NK-92 treated with Interleukin-12 subunit alpha and Interleukin-12 subunit beta, amount 100 ng/mL, for 24 hours (cell line): Measurements from ENCODE around the gene HDGFL2.

ENCODE experiments used
- DNase-seq: peaks from one replicate; lab custom pipeline; 2025; lab: John Stamatoyannopoulos, UW

HDGFL2 gene

GRCh38 chr19:4445963-4446703 is 26.0 kb upstream of the HDGFL2 start:
- DNase-seq, result no peak

DNA sequence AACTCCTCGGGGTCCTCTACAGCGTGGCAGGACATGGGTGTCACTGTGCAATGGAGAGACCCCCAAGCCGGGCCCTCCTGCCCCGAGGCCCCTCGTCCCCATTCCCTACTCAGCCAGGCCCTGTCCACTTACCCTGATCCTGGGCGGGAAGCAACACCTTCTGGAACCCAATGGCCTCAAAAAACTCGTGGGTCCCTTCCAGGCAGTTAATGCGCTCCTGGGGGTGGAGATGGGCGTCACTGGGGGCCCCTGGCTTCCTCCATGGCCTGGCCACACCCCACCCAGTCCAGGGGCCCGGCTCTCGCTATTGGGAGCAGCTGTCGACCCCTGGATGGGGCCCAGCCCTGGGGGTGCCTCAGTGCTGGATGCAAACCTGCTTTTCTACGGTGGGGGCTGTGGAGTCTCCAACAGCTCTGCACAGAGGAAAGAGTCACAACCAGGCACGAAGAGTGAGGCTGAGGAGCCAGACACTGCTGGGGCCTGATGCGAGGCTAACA is 25.3 kb upstream of the HDGFL2 start:
- DNase-seq, result no peak

- no peak for DNase-seq
Measured at GRCh38 chr19:4447327-4448146, 24.6 kb upstream of the HDGFL2 start.

DNA sequence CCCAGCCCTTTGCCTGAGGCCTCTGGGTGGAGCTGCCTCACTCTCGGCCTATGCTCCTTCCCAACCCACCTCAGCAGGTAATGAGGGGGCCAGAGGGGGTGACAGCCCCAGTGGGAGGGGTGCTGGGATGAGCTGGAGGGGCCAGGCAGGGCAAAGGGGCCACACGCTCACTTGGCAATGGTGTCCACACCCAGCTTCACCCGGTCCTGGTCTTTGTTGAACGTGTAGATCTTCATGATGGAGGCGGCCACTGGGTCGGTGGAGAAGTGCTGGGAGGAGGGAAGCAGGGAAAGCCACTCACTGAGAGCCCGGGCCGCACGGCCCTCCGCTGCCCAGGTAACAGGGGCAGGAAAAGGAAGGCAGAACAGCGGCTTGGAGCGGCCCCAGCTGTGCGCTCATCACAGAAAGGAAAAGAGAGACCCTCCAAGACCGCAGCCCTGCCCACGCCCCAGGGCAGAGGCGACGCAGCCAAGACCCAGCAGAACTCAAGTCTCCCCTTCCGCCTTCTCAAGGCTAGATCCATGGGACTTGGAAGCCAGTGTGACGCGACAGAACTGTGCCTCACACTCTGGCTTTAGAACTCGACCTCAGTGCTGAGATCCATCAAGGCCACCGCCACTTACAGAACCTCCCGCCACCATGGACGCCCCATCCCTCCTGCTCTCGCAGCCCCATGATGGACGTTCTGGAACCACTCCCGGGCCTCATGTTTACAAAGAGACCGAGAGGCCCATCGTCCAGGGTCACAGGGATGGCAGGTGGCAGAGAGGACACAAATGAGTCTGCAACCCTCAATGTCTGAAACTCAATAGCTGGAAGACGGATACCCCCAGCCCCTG is 23.7 kb upstream of the HDGFL2 start:
- DNase-seq, result no peak

GRCh38 chr19:4449022-4449638 is 23.0 kb upstream of the HDGFL2 start:
- no peak for DNase-seq

GRCh38 chr19:4449639-4450028 is 22.5 kb upstream of the HDGFL2 start:
- DNase-seq, result no peak

DNA sequence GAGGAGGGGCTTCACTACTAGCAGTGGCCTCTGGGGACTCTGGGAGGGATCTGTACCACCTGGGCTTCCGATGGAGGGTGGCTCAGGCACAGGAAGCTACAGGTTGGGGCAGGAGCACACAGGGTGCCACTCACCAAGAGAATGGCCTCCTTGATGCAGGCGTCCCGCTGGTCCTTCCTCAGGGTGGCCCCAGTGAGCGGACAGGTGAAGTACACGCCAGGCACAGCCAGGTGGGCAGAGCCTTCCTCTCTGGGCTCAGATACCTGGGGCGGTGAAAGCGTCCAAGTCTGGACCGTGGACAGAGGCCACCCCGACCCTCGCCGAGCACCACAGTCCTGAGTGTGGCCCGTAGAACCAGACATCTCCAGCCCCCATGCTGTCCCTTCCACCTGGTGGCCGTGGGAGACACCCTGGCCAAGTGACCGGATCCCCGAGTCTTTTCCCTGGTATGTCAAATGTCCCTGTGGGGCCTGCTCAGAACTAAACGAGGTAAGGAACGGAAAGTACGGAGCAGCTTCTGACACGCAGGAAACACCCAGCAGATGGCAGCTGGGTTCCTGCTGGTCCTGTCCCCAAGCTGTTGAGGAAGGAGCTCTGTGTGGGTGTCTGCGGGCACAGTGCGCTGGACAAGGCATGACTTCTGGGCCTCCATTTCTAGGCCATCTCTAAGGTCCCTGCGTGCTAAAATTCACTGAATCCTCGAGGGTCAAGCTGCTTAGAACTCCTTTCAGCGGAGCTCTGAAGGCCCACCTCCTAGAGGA is 19.7 kb upstream of the HDGFL2 start:
- DNase-seq, result no peak

DNA sequence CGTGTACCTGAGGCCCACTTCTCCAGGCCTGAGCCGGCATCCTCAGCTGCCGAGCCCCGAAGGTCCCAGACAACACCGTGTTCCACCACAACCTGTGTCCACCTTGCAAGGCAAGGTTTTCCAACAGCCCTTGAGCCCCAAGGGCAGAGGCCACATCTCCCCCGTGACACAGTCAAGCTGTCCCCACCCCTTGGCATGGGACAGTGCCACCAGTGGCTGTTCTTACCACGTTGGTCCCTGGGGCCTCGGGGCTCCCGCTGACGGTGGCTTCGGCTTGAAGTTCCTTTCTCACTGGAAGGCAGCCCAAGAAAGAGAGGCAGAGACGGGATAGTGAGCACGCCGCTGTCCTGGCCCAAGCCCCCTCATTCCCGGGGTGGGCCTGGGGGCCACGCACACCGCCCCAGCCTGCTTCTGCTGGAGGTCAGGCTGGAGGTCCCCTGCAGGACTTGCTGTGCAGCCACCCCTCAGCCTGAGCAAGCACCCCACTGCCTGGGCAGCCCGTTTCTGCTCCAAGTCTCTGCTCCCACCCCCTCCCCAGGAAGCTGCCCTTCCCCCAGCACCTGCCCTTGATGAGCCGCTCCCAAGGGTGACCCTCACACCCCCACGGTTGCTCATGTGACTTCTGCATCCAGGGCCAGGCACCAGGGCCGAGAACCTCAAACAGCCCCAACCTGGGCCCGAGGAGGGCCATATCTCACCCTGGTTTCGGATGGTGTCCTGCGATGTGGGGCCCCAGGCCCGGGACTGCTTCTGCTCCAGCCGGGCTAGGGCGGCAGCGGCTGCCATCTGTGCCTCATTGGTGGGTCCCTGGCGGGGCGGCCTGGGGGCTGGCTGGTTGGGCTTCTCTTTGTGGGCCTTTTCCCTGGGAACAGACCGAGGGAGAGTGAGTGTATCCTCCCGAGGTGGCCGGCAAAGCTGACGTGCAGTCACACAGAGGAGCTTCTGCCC is 18.6 kb upstream of the HDGFL2 start:
- DNase-seq, result no peak

GRCh38 chr19:4454747-4455718 is 17.1 kb upstream of the HDGFL2 start:
- DNase-seq, result no peak

DNA sequence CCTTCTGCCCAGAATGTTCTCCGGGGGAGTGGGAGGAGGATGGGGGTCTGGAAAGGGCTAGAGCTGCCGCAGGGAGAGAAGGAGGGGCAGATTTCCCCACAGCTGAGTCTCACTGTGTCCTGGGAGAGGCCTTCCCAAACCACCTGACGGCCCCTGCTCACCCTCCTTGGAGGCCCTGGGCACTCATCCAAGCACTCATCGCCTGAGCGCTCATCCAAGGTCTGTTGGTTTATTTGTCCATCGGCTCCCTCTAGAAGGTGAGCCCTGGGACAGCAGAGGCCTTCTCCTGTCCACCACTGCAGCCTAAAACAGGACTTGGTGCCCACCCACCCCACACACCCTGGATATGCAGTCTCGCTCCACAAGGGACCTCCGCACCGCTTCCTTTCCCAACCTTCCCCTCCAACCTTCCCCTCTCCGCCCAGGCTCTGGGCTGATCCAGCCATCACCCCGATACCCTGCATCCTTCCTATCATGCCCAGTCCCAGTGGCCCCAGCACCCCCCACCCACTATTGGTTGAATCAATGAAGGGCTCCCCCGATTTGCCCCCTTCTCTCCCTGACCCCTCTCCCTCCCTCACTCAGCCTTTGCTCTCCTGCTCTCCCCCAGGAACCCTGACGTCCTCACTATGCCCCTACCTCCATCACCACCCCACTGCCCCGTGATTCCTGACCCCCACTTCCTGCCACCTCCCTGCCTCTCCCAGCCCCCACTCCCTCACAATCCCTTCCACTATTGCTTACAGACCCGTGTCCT is 16.2 kb upstream of the HDGFL2 start:
- DNase-seq, result no peak

DNA sequence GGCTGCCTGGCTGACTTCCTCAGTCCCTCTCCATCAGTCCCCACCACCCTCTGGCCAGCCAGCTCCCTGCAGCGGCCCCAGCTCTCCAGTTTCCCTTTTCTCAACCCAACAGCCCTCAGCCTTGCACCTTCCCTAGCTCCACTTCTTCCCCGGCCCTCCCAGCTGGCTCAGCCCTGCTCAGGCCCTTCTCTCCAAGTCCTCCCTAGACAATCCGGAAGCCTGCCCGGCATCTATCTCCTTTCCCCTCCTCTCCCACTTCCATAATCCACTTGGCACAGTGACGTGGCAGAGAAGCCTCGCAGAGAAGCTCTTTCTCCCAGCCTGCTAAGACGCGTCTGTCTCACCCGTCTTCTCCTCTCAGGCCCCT is 15.6 kb upstream of the HDGFL2 start:
- no peak for DNase-seq

- peak; percentile 24 for DNase-seq
Measured at GRCh38 chr19:4456843-4457653, 15.0 kb upstream of the HDGFL2 start.

- peak; percentile 93 for DNase-seq
Measured at GRCh38 chr19:4457654-4458395, 14.3 kb upstream of the HDGFL2 start, which contains the start of gene UBXN6. TSS of gene UBXN6 (minus strand) at chr19:4457794. CDS start at chr19:4457697, 97 bp downstream.

- DNase-seq, result no peak
Measured at GRCh38 chr19:4464815-4465581, 7.1 kb upstream of the HDGFL2 start.

DNA sequence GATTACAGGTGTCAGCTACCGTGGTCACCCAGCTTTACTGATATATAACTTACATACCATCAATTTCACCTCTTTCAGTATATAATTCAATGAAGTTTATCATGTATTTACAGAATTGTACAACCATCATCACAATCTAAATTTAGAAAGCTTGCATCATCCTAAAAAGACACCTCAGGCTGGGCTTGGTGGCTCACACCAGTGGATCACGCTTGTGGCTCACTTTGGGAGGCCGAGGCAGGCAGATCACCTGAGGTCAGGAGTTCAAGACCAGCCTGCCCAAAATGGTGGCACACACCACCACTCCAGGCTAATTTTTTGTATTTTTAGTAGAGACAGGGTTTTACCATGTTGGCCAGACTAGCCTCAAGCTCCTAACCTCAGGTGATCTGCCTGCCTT is 4.3 kb upstream of the HDGFL2 start:
- no peak for DNase-seq
